Upper lobe of right lung (tissue), 1 donor: ENCODE measurements around the gene HAPSTR1. TPM values are rescaled to one million over a fixed set of nuclear protein-coding genes. Genes with fewer than 3 reads are reported as not detected.

Experiments used
- ATAC-seq: fragments of 200-7000 bp; cut with Tn5 transposase; one replicate; pipeline ENCODE4 v1.9.1; 2020; ENCODE audit warnings: mild to moderate bottlenecking, moderate library complexity
- DNase-seq: peaks from one replicate; pipeline ENCODE4 v3.0.0-alpha.2; 2020
- H3K27ac ChIP-seq: fragments of 200-600 bp; one replicate; pipeline ENCODE4 v1.8.0; 2022
- H3K27me3 ChIP-seq: fragments of 200-600 bp; one replicate; pipeline ENCODE4 v1.8.0; 2022; ENCODE audit warnings: mild to moderate bottlenecking
- H3K36me3 ChIP-seq: fragments of 200-600 bp; one replicate; pipeline ENCODE4 v1.8.0; 2022
- H3K4me1 ChIP-seq: fragments of 200-600 bp; one replicate; pipeline ENCODE4 v1.8.0; 2022
- H3K4me3 ChIP-seq: fragments of 200-600 bp; one replicate; pipeline ENCODE4 v1.8.0; 2022; ENCODE audit warnings: mild to moderate bottlenecking
- H3K9me3 ChIP-seq: fragments of 200-600 bp; one replicate; pipeline ENCODE4 v1.8.0; 2022
- intact Hi-C: fragments of 100-400 bp; cut with DNase I; formaldehyde crosslinking; loops from one replicate; pipeline ENCODE4 v1.11.0; 2022
- total RNA-seq: library from RNA; stranded (reverse); fragmentation: NEBNext Ultra II Directional; extraction: Animal tissue kit (Norgen Biotek cat#: 25700); gene quantifications from one replicate; pipeline ENCODE4 v1.2.1, GENCODE V29; 2021
- TF ChIP-seq, protein P1 (sequence below): fragments of 200-600 bp; IDR thresholded peaks from one replicate; pipeline ENCODE4 v1.8.0; 2022; ENCODE audit warnings: antibody characterized with exemption
- donor health status: DM: no; HTN: yes; CAD: no; lungs with severe emphysema.

Gene HAPSTR1
- total RNA-seq, 1 donor from 2014 or later: 49.7 TPM

DNA sequence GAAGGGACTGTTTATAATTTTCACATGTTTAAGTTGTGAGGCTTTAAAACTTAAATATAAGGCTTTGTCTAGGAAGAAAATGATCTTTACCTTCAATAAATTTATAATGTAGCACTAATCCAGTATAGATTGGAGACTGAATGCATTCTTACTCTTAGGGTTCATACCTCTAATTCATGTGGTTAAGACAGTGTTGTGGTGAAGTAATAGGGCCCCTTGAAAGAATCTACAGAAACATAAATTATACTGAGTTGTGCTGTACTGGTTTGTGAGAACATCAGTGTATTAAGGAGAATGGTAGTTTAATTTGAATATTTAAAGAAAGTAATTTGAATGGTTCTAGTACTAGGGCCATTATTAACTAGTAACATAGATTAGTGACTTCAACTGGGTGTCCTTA, 13.7 kb downstream of the HAPSTR1 start:
- intact Hi-C loops: no loop called here
- TF ChIP-seq, protein P1, sequence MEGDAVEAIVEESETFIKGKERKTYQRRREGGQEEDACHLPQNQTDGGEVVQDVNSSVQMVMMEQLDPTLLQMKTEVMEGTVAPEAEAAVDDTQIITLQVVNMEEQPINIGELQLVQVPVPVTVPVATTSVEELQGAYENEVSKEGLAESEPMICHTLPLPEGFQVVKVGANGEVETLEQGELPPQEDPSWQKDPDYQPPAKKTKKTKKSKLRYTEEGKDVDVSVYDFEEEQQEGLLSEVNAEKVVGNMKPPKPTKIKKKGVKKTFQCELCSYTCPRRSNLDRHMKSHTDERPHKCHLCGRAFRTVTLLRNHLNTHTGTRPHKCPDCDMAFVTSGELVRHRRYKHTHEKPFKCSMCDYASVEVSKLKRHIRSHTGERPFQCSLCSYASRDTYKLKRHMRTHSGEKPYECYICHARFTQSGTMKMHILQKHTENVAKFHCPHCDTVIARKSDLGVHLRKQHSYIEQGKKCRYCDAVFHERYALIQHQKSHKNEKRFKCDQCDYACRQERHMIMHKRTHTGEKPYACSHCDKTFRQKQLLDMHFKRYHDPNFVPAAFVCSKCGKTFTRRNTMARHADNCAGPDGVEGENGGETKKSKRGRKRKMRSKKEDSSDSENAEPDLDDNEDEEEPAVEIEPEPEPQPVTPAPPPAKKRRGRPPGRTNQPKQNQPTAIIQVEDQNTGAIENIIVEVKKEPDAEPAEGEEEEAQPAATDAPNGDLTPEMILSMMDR: no peak
- peaks cover 90% of the 10 kb centered on the region for H3K4me1 ChIP-seq

DNA sequence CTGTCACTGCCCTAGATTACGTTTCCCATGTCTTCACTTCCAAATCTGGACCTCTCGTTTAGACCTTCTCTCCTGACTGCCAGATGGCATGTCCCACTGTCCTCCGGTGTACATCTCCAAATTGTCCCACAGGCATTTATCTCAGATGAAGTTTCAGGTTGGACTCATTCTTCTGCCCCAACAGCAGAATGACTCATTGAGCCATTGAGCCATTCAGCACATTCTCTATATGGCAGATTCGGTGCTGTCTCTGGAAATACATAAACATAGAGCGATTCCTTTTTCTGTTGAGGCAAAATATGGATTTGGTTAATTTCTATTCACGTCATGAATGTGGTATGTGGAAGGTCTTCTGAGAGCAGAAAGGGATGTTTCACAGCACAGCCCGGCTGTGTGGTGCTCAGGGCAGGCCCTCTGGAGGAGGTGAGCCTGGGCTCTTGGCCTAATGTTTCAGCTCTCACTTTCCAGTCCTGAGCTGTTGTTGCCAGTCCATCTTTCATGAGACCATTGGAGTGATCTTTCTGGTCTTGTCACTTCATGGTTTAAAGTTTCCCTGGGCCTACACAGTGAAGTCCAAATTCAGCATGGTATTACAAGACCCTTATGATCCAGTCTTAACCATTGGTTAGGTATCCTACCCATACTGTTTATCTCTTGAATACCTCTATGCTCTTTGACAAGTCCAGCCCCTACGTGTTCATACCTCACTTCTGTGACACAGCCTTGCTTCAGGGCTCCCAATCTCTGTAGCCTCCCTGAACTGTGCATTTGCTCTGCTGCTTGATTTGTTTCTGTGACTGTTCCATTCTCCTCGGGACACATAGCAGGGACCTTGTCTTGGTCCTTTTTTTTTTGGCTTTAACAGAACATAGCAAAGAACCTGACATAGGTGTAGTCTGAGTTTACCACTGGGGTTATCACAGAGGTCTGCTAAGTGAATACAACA, 15.9 kb downstream of the HAPSTR1 start:
- Histone ChIP-seq H3K27me3 (no peaks in the 10 kb centered on the region), H3K4me3 (no peak overlapping the region), H3K4me1 (peaks cover 90% of the 10 kb centered on the region), H3K36me3 (peaks cover 71% of the 10 kb centered on the region), H3K9me3 (no peaks in the 10 kb centered on the region), H3K27ac (no peak overlapping the region)
- no peak for DNase-seq
- ATAC-seq: no peak
- intact Hi-C loops: no loop called here
- TF ChIP-seq, protein P1: no peak

More for the DNA sequence above, 13.7 kb downstream of the HAPSTR1 start:
- DNase-seq (no peak), ATAC-seq (no peak)
- H3K27ac ChIP-seq: no peak overlapping the region
- peaks cover 78% of the 10 kb centered on the region for H3K36me3 ChIP-seq
- H3K27me3 ChIP-seq: no peaks in the 10 kb centered on the region
- H3K4me3 ChIP-seq: no peak overlapping the region
- no peaks in the 10 kb centered on the region for H3K9me3 ChIP-seq

DNA sequence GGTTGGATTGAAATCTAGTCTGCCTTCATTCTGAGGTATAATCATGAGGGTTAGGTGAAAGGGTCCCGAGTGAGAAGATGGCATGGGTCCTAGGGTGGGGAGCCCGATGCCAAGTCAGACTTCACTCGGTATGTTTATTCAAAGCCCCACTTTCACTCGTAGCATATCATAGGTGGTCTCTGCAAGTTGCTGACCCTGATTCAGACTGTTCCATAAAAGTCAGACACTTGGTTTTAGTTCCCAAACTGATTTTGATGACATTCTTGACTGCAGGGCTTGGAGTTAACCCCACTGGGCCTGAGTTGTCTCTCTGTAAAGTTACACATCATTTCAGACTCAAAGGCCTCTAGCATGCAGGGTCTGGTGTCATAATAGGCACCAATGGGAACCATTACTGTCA, 17.8 kb downstream of the HAPSTR1 start:
- Histone ChIP-seq H3K9me3 (no peaks in the 10 kb centered on the region), H3K27ac (no peak overlapping the region), H3K4me3 (no peak overlapping the region), H3K36me3 (peaks cover 51% of the 10 kb centered on the region), H3K27me3 (no peaks in the 10 kb centered on the region), H3K4me1 (peaks cover 82% of the 10 kb centered on the region)
- TF ChIP-seq, protein P1: no peak
- DNase-seq (no peak), ATAC-seq (no peak)
- intact Hi-C loops: no loop called here

DNA sequence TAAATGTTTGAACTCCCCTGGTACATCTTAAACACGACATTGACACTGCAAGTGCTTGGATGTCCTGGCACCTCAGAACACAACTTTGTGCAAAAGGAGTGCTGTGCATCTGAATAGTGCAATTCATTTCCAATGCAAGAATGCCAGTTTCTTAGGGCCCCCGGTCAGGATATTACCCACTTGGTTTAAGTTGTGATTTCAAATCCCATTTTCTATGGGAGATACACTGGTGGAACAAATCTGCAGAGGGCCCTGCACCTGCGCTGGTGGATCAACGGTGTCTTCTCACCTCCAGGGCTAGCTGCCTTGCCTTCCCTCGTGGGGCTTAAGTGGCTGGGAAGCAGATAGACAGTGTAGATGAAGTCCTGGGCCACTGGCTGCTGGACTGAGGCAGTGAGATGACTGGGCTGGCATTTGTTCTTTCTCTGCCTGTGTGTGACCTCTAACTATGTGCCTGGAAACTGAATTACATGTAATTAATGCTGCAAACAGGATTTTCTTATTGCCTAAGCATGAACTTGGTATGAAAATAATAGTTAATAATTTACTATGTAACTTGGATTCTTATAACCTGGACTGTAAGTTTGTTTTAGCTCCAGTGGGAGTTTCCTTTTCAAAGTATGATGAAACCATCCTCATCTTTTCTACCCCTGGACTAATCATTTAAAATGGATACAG, 20.9 kb downstream of the HAPSTR1 start:
- DNase-seq (no peak), ATAC-seq (peak; percentile 62)
- intact Hi-C loops: no loop called here
- Histone ChIP-seq H3K27ac (no peak overlapping the region), H3K4me1 (peaks cover 71% of the 10 kb centered on the region), H3K27me3 (no peaks in the 10 kb centered on the region), H3K36me3 (peaks cover 34% of the 10 kb centered on the region), H3K9me3 (no peaks in the 10 kb centered on the region), H3K4me3 (no peak overlapping the region)
- TF ChIP-seq, protein P1: no peak

DNA sequence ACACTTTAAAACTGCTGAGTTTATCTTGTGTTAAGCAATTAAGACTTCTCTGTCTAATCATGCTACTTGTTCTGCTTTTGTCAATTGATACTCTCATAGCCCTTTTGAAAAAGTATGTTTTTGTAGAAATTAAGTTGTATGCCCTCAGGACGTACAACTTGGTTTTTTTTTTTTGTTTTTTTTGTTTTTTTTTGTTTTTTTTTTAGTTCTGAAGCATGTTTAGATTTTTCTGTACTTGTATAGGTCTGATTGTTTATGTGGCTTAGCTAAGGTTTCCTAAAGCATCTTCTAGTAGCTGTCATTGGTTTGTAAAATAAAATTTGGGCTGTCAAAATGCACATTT, 21.4 kb downstream of the HAPSTR1 start:
- Histone ChIP-seq H3K4me3 (no peak overlapping the region), H3K27me3 (no peaks in the 10 kb centered on the region), H3K27ac (no peak overlapping the region), H3K4me1 (peaks cover 72% of the 10 kb centered on the region), H3K9me3 (no peaks in the 10 kb centered on the region), H3K36me3 (peaks cover 34% of the 10 kb centered on the region)
- no peak for DNase-seq
- intact Hi-C loops: no loop called here
- TF ChIP-seq, protein P1: no peak
- no peak for ATAC-seq
